GM12865 (cell line): ENCODE measurements around the gene RNU1-2.
"Not testable (repeated sequence)": the region's sequence is repeated elsewhere in the genome, so short reads cannot be mapped to it uniquely, and the experiment has no call there.

ENCODE experiments used
- DNase-seq: peaks from one replicate; pipeline ENCODE4 v3.0.0; 2010; ENCODE audit warnings: low read depth
- H3K4me3 ChIP-seq: 2 replicates; pipeline ENCODE4 v1.5.1; 2011; ENCODE audit warnings: mild to moderate bottlenecking, low read depth, low read length, control low read depth
- CTCF ChIP-seq: IDR thresholded peaks from 2 replicates; pipeline ENCODE4 v1.5.1; 2011; ENCODE audit warnings: low read length, control low read depth, low read depth, inconsistent platforms; ENCODE audit not compliant: insufficient read depth; ENCODE audit errors: missing control alignments

Gene RNU1-2

GRCh38 chr1:16882986-16883385 is 12.8 kb upstream of the RNU1-2 start:
- DNase-seq, result no peak
- H3K4me3 ChIP-seq, result no peak overlapping the region
- TF ChIP-seq CTCF, result no peak

- DNase-seq, H3K4me3 ChIP-seq: not testable (repeated sequence)
These were observed 11.3 kb upstream of the RNU1-2 start for GRCh38 chr1:16884487-16884886.

- TF ChIP-seq CTCF, result no peak
- no peak for DNase-seq
These were observed 8.7 kb upstream of the RNU1-2 start for GRCh38 chr1:16886860-16887605.

GRCh38 chr1:16888860-16889816 is 6.6 kb upstream of the RNU1-2 start:
- TF ChIP-seq CTCF, result no peak
- peak; percentile 49 for DNase-seq
- H3K4me3 ChIP-seq, result peak overlapping the region; percentile 27

More at GRCh38 chr1:16886860-16887605, 8.7 kb upstream of the RNU1-2 start:
- H3K4me3 ChIP-seq, result no peak overlapping the region

- not testable (repeated sequence) for H3K4me3 ChIP-seq
These were observed 5.2 kb upstream of the RNU1-2 start for GRCh38 chr1:16890539-16891021.

GRCh38 chr1:16891057-16891456 is 4.7 kb upstream of the RNU1-2 start:
- not testable (repeated sequence) for DNase-seq, H3K4me3 ChIP-seq

More at GRCh38 chr1:16890539-16891021, 5.2 kb upstream of the RNU1-2 start:
- DNase-seq, result not testable (repeated sequence)

GRCh38 chr1:16892978-16893525 is 2.7 kb upstream of the RNU1-2 start:
- not testable (repeated sequence) for DNase-seq, H3K4me3 ChIP-seq

GRCh38 chr1:16893796-16894195 is 2.0 kb upstream of the RNU1-2 start:
- H3K4me3 ChIP-seq, DNase-seq: not testable (repeated sequence)

- H3K4me3 ChIP-seq, DNase-seq: not testable (repeated sequence)
These were observed 1.4 kb upstream of the RNU1-2 start for GRCh38 chr1:16894338-16894737.

GRCh38 chr1:16895233-16895597 is 565 bp upstream of the RNU1-2 start:
- H3K4me3 ChIP-seq, result peak overlapping the region; percentile 35
- DNase-seq, result peak; percentile 25

- peak; percentile 93 for DNase-seq
- H3K4me3 ChIP-seq, result 0 out of 2 replicates have a peak overlapping the region, but pooled peaks have one; percentile 1
These were observed 706 bp downstream of the RNU1-2 start for GRCh38 chr1:16896316-16897055.

- not testable (repeated sequence) for H3K4me3 ChIP-seq, DNase-seq
These were observed 1.9 kb downstream of the RNU1-2 start for GRCh38 chr1:16897653-16898052.

GRCh38 chr1:16898298-16898697 is 2.5 kb downstream of the RNU1-2 start:
- H3K4me3 ChIP-seq, DNase-seq: not testable (repeated sequence)

GRCh38 chr1:16899020-16899419 is 3.2 kb downstream of the RNU1-2 start:
- H3K4me3 ChIP-seq, DNase-seq: not testable (repeated sequence)
